Stomach (tissue), 4 donors: ENCODE results near the gene PLSCR2.

ENCODE experiments used
- POLR2AphosphoS5 ChIP-seq, 3 donors: sonication (generic); formaldehyde crosslinking; IDR thresholded peaks; one replicate each; pipeline ENCODE4 v1.6.1; 2016; ENCODE audit warnings: antibody characterized with exemption in 3 of 3
- TF ChIP-seq, protein P1 (sequence below), 7 experiments: fragments of 450-650 bp in 4 of 7; fragments of 200-600 bp in 3 of 7; sonication (generic) in 3 of 7; IDR thresholded peaks; one replicate each; pipeline ENCODE4 v1.5.1; 2016 to 2019; ENCODE audit warnings: antibody characterized with exemption in 7 of 7, control low read depth in 2 of 7, mild to moderate bottlenecking in 1 of 7

GRCh38 chr3:146505516-146505915 lies 36.2 kb upstream of the PLSCR2 start:
- TF ChIP-seq, protein P1, sequence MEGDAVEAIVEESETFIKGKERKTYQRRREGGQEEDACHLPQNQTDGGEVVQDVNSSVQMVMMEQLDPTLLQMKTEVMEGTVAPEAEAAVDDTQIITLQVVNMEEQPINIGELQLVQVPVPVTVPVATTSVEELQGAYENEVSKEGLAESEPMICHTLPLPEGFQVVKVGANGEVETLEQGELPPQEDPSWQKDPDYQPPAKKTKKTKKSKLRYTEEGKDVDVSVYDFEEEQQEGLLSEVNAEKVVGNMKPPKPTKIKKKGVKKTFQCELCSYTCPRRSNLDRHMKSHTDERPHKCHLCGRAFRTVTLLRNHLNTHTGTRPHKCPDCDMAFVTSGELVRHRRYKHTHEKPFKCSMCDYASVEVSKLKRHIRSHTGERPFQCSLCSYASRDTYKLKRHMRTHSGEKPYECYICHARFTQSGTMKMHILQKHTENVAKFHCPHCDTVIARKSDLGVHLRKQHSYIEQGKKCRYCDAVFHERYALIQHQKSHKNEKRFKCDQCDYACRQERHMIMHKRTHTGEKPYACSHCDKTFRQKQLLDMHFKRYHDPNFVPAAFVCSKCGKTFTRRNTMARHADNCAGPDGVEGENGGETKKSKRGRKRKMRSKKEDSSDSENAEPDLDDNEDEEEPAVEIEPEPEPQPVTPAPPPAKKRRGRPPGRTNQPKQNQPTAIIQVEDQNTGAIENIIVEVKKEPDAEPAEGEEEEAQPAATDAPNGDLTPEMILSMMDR (IDR thresholded peaks at IDR 0.05): no peak
- no peak for TF ChIP-seq POLR2AphosphoS5 (IDR thresholded peaks at IDR 0.05)
